Activated T-cell treated with anti-CD3 and anti-CD28 coated beads, Interleukin-2, amount 50 U/mL, for 24 hours (primary cell): ENCODE data around the gene NHLRC2.
A peak's percentile ranks its signal among the peaks of the same experiment; 100 is the strongest.
"Not testable (repeated sequence)": the region's sequence is repeated elsewhere in the genome, so short reads cannot be mapped to it uniquely, and the experiment has no call there.

ENCODE experiments used
- DNase-seq: peaks from one replicate; pipeline ENCODE4 v3.0.0-alpha.2; 2020
- H3K27ac Mint-ChIP-seq: 2 replicates; pipeline ENCODE4 v1.8.0; 2020; ENCODE audit warnings: mild to moderate bottlenecking, mixed read lengths
- H3K27me3 Mint-ChIP-seq: 2 replicates; pipeline ENCODE4 v1.8.0; 2020; ENCODE audit warnings: mixed read lengths
- H3K36me3 Mint-ChIP-seq: 2 replicates; pipeline ENCODE4 v1.8.0; 2020; ENCODE audit warnings: low read depth, mixed read lengths
- H3K4me1 Mint-ChIP-seq: 2 replicates; pipeline ENCODE4 v1.8.0; 2020; ENCODE audit warnings: low read depth, mixed read lengths
- H3K4me3 Mint-ChIP-seq: 2 replicates; pipeline ENCODE4 v1.8.0; 2020; ENCODE audit warnings: mild to moderate bottlenecking, moderate library complexity, mixed read lengths
- H3K9me3 Mint-ChIP-seq: 2 replicates; pipeline ENCODE4 v1.8.0; 2020; ENCODE audit warnings: mixed read lengths

The NHLRC2 gene, protein sequence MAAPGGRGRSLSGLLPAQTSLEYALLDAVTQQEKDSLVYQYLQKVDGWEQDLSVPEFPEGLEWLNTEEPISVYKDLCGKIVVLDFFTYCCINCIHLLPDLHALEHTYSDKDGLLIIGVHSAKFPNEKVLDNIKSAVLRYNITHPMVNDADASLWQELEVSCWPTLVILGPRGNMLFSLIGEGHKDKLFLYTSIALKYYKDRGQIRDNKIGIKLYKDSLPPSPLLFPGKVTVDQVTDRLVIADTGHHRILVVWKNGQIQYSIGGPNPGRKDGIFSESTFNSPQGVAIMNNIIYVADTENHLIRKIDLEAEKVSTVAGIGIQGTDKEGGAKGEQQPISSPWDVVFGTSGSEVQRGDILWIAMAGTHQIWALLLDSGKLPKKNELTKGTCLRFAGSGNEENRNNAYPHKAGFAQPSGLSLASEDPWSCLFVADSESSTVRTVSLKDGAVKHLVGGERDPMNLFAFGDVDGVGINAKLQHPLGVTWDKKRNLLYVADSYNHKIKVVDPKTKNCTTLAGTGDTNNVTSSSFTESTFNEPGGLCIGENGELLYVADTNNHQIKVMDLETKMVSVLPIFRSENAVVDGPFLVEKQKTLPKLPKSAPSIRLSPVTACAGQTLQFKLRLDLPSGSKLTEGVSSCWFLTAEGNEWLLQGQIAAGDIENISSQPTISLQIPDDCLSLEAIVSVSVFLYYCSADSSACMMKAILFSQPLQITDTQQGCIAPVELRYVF

DNA sequence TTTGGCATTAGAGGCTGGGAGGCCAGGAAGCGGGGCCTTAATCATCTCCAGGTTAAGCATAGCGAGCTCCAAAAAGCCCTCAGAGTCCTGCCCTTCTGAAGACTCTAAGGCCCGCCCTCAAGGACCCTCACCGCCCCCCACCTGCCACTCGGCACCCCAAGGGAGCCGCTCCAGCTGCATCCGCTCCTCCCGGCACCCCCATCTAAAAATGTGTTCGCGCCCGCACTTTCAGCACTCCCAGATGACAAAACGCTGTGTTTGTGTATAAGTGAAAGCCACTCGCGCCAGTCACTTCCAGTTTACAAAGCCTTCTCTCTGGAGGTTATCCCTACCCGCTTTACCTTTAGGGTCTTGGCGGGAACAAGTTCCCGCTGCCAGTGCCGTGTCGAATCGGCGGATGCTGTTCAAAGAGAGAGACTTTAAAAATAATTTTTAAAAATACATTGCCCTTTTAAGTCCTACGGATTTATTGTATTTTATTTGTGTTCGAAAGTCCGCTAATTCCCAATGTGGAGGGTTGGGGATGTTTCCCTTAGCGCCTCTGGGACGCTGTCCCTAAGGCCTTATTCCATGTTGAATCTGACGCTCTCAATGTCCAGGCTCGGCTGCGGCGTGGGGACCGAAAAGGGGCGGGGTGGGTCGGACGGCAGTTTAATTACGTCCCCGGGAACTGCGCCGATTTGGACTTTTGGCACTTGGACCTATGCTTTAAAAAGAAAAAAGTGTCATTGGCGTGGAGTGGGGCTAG lies at the start of gene NHLRC2, which contains the start of gene DCLRE1A:
NHLRC2 (plus strand) TSS at position 649 of the 748 bp plus-strand sequence. CDS start 212 bp downstream, outside the sequence.
DCLRE1A (minus strand) TSS at position 70 of the 748 bp plus-strand sequence. CDS start 900 bp downstream, outside the sequence.
- Mint-ChIP-seq H3K9me3 (no peaks in the 10 kb centered on the region), H3K4me3 (peak within 1 kb of the TSS; percentile 97), H3K27ac (peak within 1 kb of the TSS; percentile 99), H3K36me3 (peaks cover 59% of the 10 kb centered on the region), H3K27me3 (no peaks in the 10 kb centered on the region), H3K4me1 (peaks cover 55% of the 10 kb centered on the region)
- peak; percentile 80 for DNase-seq

GRCh38 chr10:113806503-113806902 lies 48.0 kb upstream of the NHLRC2 start:
- Mint-ChIP-seq H3K4me1 (no peaks in the 10 kb centered on the region), H3K27ac (no peak overlapping the region), H3K27me3 (peaks cover 20% of the 10 kb centered on the region), H3K36me3 (no peaks in the 10 kb centered on the region), H3K9me3 (no peaks in the 10 kb centered on the region), H3K4me3 (no peak overlapping the region)
- DNase-seq = no peak

DNA sequence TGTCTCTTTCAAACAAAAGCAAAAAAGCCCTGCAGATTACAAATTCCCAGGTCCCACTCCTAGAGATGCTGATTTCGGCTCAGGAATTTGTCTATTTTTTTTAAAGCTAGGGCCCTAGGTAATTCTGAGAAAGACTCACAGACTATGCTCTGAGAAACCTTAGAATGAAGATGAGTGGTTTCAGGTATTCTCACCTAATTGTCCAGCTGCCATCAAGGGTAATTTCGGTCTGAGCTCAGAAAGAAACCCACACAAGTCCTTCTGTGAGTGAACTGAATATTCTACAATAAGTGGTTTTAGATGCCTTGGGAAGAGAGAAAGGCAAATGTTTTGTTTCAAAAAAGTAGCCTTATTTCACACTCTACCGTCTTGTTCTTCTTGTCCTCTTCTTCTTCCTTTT lies 46.3 kb upstream of the NHLRC2 start:
- H3K9me3 Mint-ChIP-seq = no peaks in the 10 kb centered on the region
- no peaks in the 10 kb centered on the region for H3K4me1 Mint-ChIP-seq
- H3K27me3 Mint-ChIP-seq = peaks cover 30% of the 10 kb centered on the region
- H3K27ac Mint-ChIP-seq = no peak overlapping the region
- DNase-seq = no peak
- H3K4me3 Mint-ChIP-seq = no peak overlapping the region
- H3K36me3 Mint-ChIP-seq = no peaks in the 10 kb centered on the region

DNA sequence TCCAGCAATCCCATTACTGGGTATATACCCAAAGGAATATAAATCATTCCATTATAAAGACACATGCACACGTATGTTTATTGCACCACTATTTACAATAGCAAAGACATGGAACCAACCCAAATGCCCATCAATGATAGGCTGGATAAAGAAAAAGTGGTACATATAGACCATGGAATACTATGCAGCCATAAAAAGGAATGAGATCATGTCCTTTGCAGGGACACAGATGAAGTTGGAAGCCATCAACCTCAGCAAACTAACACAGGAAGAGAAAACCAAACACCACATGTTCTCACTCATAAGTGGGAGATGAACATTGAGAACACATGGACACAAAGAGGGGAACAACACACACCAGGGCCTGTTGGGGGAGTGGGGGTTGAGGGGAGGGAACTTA lies 39.8 kb upstream of the NHLRC2 start:
- not testable (repeated sequence) for H3K4me3 Mint-ChIP-seq, DNase-seq, H3K36me3 Mint-ChIP-seq, H3K27ac Mint-ChIP-seq, H3K9me3 Mint-ChIP-seq, H3K4me1 Mint-ChIP-seq
- peaks cover 13% of the 10 kb centered on the region for H3K27me3 Mint-ChIP-seq

DNA sequence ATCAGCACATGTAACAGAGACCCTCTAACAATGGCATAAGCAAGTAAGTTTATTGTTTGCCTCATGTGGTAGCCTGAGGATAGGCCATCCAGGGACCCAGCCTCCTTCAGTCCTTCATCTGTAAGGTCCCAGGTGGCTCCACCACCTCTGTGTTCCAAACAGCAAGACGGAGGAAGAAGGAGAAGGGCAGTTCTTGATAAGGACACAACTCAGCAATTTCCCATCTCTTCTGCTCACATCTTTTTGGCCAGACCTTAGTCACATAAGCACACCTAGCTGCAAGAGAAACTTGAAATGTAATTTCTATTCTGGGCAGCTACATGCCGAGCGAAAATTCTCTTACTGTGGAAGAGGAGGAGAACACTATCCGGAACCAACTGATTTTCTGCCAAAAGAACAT lies 34.5 kb upstream of the NHLRC2 start:
- Mint-ChIP-seq H3K27me3 (no peaks in the 10 kb centered on the region), H3K9me3 (no peaks in the 10 kb centered on the region)

DNA sequence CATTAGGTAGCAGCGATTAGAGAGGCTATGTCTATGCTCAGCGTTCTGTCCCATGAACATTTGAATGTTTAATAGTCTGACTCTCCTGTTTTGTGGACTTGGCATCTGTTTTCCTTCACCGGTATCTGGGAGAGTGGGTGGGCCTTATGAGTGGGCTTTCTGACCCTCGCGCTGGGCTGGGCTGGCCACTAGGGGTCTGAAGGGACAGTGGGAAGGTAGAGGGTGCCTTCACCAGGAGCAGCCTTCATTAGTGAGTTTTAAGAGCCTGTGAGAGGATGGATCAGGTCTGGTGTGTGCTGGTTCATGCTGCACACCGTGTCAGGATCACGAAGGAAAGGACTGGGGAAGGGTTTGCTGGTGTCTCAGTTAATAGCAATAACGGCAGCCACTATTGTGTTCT lies 34.0 kb upstream of the NHLRC2 start:
- DNase-seq = no peak
- H3K9me3 Mint-ChIP-seq = no peaks in the 10 kb centered on the region
- no peaks in the 10 kb centered on the region for H3K27me3 Mint-ChIP-seq
- no peak overlapping the region for H3K27ac Mint-ChIP-seq
- no peaks in the 10 kb centered on the region for H3K36me3 Mint-ChIP-seq
- H3K4me1 Mint-ChIP-seq = no peaks in the 10 kb centered on the region
- H3K4me3 Mint-ChIP-seq = no peak overlapping the region

More for the DNA sequence above, 34.5 kb upstream of the NHLRC2 start:
- Mint-ChIP-seq H3K36me3 (no peaks in the 10 kb centered on the region), H3K27ac (no peak overlapping the region), H3K4me1 (no peaks in the 10 kb centered on the region), H3K4me3 (no peak overlapping the region)
- DNase-seq = no peak

DNA sequence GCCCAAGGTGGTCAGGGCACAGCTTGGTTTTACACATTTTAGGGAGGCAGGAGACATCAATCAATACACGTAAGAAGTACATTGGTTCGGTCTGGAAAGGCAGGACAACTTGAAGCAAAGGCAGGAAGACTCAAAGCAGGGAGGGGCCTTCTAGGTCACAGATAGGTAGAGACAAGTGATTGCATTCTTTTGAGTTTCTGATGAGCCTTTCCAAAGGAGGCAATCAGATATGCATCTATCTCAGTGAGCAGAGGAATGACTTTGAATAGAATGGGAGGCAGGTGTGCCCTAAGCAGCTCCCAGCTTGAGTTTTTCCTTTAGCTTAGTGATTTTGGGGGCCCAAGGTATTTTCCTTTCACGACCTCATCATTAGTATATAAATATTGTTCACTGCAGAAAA lies 33.2 kb upstream of the NHLRC2 start:
- H3K9me3 Mint-ChIP-seq, H3K4me3 Mint-ChIP-seq, H3K4me1 Mint-ChIP-seq, H3K36me3 Mint-ChIP-seq, DNase-seq, H3K27ac Mint-ChIP-seq, H3K27me3 Mint-ChIP-seq: not testable (repeated sequence)

- Mint-ChIP-seq H3K27me3 (no peaks in the 10 kb centered on the region), H3K36me3 (no peaks in the 10 kb centered on the region), H3K4me3 (no peak overlapping the region), H3K27ac (no peak overlapping the region), H3K4me1 (no peaks in the 10 kb centered on the region), H3K9me3 (no peaks in the 10 kb centered on the region)
- DNase-seq = no peak
Observed at GRCh38 chr10:113822174-113822573, 32.3 kb upstream of the NHLRC2 start.

GRCh38 chr10:113823389-113823788 lies 31.1 kb upstream of the NHLRC2 start:
- DNase-seq = no peak
- Mint-ChIP-seq H3K27ac (no peak overlapping the region), H3K36me3 (no peaks in the 10 kb centered on the region), H3K4me3 (no peak overlapping the region), H3K9me3 (no peaks in the 10 kb centered on the region), H3K4me1 (no peaks in the 10 kb centered on the region), H3K27me3 (no peaks in the 10 kb centered on the region)

DNA sequence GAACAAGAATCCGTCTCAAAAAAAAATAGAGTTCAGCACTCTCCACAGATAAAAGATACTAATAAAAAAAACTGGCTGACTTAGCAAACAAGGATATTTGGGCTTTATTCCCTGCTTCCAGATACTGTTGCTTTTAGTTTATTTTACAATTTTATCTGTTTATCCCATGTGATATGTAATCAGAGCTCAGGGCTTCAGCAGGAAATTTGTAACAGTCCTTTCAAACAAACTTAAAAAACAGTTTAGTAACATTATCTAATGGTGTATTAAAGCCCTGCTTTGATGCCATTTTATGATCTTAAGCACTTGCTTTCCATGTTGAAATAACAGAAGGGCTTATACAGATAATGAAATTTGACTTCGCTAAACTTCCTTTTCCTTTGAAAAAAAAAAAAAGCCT lies 28.7 kb upstream of the NHLRC2 start:
- Mint-ChIP-seq H3K4me1 (no peaks in the 10 kb centered on the region), H3K27me3 (no peaks in the 10 kb centered on the region), H3K27ac (no peak overlapping the region), H3K4me3 (no peak overlapping the region), H3K36me3 (no peaks in the 10 kb centered on the region), H3K9me3 (no peaks in the 10 kb centered on the region)
- no peak for DNase-seq

- not testable (repeated sequence) for H3K9me3 Mint-ChIP-seq, H3K36me3 Mint-ChIP-seq, H3K4me1 Mint-ChIP-seq, H3K27me3 Mint-ChIP-seq, H3K4me3 Mint-ChIP-seq, DNase-seq, H3K27ac Mint-ChIP-seq
Observed at GRCh38 chr10:113828567-113828966, 25.9 kb upstream of the NHLRC2 start.

- DNase-seq = no peak
- H3K36me3 Mint-ChIP-seq = peaks cover 65% of the 10 kb centered on the region
- peaks cover 13% of the 10 kb centered on the region for H3K4me1 Mint-ChIP-seq
- no peak overlapping the region for H3K4me3 Mint-ChIP-seq
- H3K9me3 Mint-ChIP-seq = no peaks in the 10 kb centered on the region
- H3K27me3 Mint-ChIP-seq = no peaks in the 10 kb centered on the region
- no peak overlapping the region for H3K27ac Mint-ChIP-seq
Observed at GRCh38 chr10:113842171-113842570, 12.3 kb upstream of the NHLRC2 start.

DNA sequence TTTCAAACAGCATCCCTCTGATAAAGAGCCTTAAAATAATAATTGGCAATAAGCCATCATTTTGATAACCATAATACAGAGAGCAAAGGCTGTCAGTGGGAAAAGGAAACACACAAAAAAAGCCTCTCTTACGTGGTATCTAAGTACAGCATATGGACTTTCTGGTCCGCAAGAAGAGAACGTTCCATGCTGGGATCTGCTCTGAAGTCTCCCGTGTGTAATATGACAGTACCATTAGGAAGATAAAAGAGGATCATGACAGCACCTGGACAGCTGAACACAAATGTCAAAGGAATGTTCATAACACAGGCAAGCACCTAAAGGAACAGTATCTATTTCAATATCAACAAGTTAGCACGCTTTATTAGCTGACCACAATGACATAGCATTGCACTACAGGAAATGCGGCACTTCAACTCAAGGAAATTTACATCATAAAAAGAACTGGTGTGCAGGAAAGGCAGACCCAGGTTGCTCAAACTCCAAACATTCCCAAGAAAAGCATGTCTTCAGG lies 10.4 kb upstream of the NHLRC2 start:
- no peaks in the 10 kb centered on the region for H3K27me3 Mint-ChIP-seq
- H3K36me3 Mint-ChIP-seq = peaks cover 68% of the 10 kb centered on the region
- H3K9me3 Mint-ChIP-seq = no peaks in the 10 kb centered on the region
- H3K27ac Mint-ChIP-seq = no peak overlapping the region
- no peak for DNase-seq
- peaks cover 22% of the 10 kb centered on the region for H3K4me1 Mint-ChIP-seq
- no peak overlapping the region for H3K4me3 Mint-ChIP-seq

DNA sequence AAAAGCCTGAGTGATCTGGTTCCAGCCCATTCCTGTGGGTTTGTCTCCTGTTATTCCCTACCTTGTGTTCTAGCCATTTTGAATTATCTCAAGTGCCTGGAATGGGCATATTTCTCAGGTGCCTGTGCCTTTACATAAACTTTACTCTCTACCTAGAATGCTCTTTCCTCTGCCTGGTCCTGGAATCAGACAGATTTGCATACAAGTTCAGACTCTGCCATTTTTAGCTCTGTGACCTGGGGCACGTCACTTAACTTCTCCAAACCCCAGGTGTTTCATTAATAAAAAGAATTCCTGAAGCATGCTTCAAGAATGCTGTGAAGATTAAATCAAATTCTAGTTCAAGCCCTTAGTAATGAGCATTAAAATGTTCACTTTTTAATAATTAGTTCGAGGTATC lies 8.4 kb upstream of the NHLRC2 start:
- Mint-ChIP-seq H3K27ac (no peak overlapping the region), H3K4me1 (peaks cover 34% of the 10 kb centered on the region), H3K27me3 (no peaks in the 10 kb centered on the region), H3K4me3 (no peak overlapping the region), H3K9me3 (no peaks in the 10 kb centered on the region), H3K36me3 (peaks cover 67% of the 10 kb centered on the region)
- DNase-seq = no peak
